Measurements from ENCODE around the gene MARS1.
"Not testable (repeated sequence)": the region's sequence is repeated elsewhere in the genome, so short reads cannot be mapped to it uniquely, and the experiment has no call there.

MARS1 gene

DNA sequence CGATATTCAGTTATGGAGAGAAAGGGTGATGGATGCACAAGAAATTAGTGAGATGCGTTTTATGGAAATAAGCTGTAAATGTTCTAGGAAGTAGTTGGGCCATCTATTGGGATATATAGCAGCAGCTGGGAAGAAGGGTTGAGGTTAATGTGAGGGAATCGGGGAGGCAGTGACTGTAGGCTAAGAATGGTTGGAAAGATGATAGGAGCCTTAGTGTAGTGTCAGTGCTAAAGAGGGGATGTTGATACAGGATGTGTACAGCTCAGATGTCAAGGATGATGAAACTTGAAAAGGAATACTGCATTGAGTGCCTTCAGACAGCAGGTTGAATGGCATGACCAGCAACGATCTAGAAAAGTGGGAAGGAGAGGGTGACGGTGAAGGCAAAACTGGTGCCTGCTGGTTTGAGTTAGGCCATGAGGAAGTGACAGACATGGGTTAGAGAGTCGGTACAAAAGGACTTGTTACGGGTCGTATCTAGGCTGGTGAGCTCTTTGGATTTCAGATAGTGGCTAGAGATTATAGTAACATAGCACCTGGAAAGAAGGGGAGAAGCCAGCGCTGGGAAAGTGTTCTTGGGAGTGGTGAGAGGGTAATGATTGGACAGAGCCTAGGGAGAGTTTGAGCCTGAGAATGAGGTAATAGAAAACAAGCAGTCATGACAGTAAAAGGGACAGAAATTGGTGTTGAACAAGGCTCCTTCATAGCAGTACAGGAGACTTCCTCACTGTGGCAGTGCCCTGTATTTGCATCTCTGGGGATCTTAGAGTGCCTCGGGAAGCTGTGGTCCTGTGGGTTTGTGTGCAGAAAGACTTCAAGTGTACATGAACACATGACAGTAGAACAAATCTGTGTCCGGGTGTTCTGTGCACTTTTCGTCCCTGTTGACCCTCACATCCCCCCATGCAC lies 9.6 kb downstream of the MARS1 start:
- DNase-seq: no peak

DNA sequence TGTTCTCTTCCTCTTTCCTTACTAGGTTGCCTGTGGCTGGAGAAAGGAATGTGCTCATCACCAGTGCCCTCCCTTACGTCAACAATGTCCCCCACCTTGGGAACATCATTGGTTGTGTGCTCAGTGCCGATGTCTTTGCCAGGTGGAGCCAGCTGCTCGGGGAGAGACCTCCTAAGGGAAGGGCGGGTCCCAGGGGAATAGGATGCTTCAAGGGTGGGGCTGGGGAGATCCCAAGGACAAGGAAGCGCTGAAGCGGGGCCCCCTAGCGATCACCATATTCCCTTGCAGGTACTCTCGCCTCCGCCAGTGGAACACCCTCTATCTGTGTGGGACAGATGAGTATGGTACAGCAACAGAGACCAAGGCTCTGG lies 10.2 kb downstream of the MARS1 start:
- DNase-seq: peak in 1 of 2 experiments; percentile 41

DNA sequence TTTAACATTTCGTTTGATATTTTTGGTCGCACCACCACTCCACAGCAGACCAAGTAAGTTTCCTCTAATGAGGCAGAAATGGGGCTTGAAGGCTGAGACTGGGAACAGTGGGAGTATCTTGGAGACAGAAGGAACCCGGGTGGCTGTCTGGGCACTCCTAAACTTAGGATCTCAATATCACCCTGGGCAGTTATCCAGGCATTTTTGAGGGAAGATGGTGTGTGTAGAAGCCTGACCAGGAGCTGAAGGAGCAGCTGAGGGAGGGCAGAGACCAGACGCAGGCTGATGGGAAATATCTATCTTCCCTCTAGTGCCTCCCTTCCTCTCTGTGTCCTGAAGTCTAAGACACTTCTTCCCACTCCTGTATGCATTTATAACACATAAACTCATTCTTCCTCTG lies 10.7 kb downstream of the MARS1 start:
- DNase-seq: no peak

DNA sequence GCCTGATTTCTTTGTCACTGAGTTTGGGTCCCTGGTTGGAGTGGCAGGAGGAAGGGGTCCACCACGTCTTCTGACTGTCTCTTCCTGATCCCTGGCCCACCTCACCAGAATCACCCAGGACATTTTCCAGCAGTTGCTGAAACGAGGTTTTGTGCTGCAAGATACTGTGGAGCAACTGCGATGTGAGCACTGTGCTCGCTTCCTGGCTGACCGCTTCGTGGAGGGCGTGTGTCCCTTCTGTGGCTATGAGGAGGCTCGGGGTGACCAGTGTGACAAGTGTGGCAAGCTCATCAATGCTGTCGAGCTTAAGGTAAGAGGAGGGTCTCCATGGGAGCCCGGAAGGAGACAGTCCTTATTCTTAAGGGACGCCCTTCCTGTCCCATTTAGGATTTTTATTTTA lies 12.3 kb downstream of the MARS1 start:
- DNase-seq: no peak

DNA sequence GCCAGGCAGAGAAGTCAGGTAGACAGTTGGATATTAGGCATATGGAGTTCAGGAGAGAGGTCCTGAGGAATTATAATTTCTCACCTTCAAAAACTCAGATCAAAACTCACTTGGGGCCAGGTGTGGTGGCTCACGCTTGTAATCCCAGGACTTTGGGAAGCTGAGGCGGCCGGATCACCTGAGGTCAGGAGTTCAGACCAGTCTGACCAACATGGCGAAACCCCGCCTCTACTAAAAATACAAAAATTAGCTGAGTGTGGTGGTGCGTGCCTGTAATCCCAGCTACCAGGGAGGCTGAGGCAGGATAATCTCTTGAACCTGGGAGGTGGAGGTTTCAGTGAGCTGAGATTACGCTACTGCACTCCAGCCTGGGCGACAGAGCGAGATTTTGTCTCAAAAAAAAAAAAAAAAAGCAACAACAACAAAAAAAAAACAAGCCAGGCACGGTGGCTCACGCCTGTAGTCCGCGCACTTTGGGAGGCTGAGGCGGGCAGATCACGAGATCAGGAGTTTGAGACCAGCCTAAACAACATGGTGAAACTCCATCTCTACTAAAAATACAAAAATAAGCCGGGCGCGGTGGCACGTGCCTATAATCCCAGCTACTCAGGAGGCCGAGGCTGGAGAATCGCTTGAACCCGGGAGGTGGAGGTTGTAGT lies 14.6 kb downstream of the MARS1 start:
- not testable (repeated sequence) for DNase-seq

DNA sequence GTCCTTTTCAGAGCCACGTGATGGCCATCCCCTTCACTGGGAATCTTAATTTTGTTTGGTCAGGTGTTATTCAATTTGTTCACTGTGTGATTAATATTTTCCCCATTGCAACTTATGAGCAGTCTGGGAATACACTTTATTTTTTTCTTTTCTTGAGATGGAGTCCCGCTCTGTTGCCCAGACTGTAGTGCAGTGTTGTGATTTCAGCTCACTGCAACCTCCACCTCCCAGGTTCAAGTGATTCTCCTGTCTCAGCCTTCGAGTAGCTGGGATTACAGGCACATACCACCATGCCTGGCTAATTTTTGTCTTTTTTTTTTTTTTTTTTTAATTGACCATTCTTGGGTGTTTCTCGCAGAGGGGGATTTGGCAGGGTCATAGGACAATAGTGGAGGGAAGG lies 18.7 kb downstream of the MARS1 start:
- DNase-seq: not testable (repeated sequence)

DNA sequence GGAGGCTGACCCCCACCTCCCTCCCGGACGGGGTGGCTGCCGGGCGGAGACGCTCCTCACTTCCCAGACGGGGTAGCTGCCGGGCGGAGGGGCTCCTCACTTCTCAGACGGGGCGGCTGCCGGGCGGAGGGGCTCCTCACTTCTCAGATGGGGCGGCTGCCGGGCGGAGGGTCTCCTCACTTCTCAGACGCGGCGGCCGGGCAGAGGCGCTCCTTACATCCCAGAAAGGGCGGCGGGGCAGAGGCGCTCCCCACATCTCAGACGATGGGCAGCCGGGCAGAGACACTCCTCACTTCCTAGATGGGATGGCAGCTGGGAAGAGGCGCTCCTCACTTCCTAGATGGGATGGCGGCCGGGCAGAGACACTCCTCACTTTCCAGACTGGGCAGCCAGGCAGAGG lies 19.9 kb downstream of the MARS1 start:
- DNase-seq: not testable (repeated sequence)

DNA sequence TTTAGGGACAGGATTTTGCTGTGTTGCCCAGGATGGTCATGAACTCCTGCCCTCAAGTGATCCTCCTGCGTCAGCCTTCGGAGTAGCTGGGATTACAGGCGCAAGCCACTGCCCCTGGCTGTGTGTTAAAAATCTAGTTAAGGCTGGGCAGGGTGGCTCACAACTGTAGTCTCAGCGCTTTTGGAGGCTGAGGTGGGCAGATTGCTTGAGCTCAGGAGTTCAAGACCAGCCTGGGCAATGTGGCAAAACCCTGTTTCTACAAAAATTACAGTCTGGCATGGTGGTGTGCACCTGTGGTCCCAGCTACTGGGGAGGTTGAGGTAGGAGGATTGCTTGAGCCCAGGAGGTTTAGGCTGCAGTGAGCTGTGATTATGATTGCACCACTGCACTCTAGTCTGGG lies 23.3 kb downstream of the MARS1 start:
- DNase-seq: no peak

DNA sequence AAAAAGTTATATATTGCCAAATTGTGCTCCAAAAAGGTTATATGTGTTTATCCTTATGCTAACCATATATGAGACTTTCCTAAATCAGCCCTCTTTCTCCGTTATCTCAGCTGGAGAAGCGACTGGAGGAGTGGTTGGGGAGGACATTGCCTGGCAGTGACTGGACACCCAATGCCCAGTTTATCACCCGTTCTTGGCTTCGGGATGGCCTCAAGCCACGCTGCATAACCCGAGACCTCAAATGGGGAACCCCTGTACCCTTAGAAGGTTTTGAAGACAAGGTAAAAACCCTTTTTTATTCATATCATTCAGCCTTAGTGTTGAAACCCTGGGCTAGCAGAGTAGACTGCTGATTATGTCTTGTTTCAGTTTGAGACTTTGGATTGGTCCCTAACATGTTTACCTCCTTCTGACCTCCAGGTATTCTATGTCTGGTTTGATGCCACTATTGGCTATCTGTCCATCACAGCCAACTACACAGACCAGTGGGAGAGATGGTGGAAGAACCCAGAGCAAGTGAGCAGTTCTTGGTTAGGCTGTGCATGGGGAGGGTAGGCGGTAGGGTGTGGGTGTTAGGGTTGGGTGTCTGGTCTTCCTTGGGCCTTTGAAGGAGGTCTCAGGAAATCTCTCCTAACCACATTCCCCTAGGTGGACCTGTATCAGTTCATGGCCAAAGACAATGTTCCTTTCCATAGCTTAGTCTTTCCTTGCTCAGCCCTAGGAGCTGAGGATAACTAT lies 23.9 kb downstream of the MARS1 start:
- no peak for DNase-seq

DNA sequence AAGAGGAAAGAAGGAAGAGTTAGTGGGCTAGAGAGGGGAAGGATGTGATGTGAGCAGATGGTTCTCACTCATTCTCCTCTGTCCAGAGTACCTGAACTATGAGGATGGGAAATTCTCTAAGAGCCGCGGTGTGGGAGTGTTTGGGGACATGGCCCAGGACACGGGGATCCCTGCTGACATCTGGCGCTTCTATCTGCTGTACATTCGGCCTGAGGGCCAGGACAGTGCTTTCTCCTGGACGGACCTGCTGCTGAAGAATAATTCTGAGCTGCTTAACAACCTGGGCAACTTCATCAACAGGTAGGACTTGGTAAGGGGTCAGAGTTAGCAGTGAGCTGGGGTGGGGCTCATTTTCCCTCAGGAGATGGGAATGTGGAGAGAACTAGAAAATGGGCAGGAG lies 24.8 kb downstream of the MARS1 start:
- DNase-seq: no peak

DNA sequence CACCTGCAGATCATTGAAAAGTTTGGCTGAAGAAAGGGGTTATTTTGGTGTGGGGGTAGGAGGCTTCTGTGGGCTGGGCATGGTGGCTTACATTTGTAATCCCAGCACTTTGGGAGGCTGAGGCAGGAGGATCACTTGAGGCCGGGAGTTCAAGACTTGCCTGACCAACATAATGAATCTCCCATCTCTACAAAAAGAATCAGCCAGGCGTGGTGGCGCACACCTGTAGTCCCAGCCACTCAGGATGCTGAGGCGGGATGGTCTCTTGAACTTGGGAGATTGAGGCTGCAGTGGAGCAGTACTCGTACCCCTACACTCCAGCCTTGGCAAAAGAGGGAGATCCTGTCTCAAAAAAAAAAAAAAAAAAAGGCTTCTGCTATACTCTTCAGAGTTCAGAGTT lies 25.4 kb downstream of the MARS1 start:
- DNase-seq: no peak

DNA sequence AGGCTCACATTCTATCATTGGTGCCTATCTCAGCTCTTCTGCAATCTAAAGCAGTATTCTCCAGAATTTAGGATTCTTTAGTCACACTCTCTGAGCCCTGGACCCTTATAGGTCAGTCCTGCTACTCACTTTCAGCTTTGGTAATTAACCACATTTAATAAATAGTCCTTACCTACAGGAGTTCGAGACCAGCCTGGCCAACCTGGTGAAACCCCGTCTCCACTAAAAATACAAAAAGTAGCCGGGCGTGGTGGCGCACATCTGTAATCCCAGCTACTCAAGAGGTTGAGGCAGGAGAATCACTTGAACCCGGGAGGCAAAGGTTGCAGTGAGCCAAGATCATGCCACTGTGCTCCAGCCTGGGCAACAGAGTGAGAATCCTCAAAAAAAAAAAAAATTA lies 25.8 kb downstream of the MARS1 start:
- DNase-seq: not testable (repeated sequence)

DNA sequence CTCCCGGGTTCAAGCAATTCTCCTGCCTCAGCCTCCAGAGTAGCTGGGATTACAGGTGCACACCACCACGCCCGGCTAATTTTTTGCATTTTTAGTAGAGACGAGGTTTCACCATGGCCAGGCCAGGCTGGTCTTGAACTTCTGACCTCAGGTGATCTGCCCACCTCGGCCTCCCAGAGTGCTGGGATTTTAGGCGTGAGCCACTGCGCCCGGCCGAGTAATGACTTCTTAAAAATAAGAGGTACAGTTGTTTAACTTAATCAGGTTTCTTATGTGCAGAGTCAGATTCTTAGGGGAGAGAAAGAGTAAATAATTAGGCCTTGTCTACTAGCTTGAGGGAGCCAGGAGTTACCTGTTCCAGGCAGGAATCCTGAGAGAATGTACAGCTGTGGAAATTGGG lies 26.4 kb downstream of the MARS1 start:
- DNase-seq: not testable (repeated sequence)

DNA sequence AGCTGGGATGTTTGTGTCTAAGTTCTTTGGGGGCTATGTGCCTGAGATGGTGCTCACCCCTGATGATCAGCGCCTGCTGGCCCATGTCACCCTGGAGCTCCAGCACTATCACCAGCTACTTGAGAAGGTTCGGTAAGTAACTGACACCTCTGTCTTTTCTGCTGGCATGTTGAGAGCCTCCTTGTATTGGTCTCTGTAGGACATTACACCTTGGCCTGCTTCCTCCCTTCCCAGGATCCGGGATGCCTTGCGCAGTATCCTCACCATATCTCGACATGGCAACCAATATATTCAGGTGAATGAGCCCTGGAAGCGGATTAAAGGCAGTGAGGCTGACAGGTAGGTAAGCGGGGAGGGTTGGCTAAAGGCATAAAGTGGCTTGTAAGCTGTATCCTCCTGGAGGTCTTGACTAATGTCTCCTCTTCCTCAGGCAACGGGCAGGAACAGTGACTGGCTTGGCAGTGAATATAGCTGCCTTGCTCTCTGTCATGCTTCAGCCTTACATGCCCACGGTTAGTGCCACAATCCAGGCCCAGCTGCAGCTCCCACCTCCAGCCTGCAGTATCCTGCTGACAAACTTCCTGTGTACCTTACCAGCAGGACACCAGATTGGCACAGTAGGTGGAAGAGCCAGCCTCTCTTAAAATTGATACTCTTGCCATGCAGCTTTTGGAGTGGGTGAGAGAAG lies 27.0 kb downstream of the MARS1 start:
- DNase-seq: no peak

DNA sequence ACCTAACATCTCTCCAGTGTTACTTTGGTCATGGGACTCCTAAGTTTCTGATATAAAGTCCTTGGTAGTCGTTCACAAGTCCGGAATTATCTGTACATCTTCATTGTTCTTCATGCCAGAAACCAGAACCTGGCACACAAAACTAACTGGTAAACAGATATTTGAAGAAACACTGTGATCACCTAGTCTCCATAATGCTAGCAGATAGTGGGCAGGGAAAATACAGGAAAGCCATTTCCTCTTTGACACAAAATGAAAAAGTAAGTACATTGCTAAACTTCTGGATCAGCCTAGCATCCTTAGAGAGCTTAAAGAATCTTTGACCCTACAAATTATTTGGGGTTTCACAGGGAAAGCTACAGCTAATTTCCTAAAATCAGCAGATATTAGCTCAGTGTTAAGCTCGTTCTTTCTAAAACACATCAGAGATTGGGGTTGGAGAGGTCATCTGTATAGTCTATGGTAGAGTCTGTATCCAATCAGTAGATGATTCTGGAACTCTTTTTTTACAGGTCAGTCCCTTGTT lies 27.6 kb downstream of the MARS1 start:
- no peak for DNase-seq

DNA sequence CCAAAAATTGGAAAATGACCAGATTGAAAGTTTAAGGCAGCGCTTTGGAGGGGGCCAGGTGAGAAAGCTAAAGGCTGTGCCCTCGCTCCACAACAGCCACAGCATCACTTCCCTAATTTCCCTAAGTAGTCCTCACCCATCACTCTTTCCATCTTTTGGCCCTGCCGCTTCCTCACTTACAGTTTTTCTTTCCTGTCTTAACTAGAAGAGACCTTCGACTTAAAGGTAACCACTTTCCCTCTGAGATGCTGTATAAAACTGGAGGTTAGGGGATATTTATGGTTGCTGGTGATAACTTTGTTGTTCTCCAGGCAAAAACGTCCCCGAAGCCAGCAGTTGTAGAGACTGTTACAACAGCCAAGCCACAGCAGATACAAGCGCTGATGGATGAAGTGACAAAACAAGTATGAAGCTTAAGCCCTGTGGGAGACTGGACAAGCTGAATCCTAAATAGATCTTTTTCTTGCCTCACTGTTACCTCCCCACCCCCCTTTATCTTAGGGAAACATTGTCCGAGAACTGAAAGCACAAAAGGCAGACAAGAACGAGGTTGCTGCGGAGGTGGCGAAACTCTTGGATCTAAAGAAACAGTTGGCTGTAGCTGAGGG lies 28.2 kb downstream of the MARS1 start:
- DNase-seq: no peak

DNA sequence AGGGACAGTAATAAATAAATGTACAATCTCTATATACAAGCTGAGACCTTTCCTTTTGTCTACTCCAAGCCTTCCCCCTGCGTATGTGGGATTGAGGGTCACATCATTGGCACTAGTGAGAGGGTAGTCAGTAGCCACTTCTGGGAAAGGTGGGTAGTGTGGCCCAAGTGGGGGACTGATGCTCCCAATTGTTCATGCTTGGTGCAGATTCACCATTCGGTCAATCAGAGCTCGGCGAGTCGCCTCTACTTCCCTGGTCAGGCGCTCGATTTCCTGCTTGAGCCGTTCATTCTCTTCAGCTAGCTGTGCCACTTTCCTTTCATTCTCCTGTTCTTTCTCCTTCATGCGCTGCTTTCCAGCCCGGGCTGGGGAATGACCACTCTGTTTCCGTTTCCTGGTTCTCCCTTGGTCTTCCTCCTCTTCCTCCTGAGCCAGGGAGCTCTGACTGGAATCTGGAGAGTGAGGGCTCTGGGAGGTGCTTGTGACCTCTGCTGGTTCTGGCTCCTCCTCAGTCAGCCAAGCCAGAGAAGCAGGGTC lies 28.8 kb downstream of the MARS1 start:
- DNase-seq: no peak

DNA sequence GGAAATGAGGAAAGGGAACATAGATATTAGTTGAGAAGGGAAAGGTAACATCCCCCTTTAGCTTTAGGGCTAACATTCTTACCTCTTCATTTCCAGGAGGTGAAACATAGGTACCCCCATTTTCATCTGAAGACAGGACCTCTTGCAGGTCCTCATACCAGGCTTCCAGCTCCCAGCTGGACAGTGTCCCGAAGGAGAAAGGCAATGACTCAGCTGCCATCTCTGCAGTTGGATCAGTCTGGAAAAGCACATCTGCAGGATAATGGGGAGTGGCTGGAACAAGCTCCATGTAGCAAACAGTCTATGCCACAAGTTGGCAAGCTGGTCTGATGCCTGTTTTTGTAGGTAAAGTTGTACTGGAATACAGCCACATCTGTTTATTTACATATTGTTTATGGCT lies 29.3 kb downstream of the MARS1 start:
- DNase-seq: no peak

DNA sequence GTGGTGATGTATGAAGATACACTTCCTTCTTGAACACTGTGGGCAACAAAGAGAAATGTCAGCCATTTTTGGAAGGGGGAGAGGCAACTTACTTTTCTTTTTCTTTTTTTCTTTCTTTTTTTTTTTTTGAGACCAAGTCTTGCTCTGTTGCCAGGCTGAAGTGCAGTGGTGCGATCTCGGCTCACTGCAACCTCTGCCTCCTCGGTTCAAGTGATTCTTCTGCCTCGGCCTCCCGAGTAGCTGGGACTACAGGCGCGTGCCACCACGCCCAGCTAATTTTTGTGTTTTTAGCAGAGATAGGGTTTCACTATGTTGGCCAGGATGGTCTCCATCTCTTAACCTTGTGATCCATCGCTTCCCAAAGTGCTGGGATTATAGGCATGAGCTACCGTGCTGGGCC lies 29.9 kb downstream of the MARS1 start:
- DNase-seq: not testable (repeated sequence)

DNA sequence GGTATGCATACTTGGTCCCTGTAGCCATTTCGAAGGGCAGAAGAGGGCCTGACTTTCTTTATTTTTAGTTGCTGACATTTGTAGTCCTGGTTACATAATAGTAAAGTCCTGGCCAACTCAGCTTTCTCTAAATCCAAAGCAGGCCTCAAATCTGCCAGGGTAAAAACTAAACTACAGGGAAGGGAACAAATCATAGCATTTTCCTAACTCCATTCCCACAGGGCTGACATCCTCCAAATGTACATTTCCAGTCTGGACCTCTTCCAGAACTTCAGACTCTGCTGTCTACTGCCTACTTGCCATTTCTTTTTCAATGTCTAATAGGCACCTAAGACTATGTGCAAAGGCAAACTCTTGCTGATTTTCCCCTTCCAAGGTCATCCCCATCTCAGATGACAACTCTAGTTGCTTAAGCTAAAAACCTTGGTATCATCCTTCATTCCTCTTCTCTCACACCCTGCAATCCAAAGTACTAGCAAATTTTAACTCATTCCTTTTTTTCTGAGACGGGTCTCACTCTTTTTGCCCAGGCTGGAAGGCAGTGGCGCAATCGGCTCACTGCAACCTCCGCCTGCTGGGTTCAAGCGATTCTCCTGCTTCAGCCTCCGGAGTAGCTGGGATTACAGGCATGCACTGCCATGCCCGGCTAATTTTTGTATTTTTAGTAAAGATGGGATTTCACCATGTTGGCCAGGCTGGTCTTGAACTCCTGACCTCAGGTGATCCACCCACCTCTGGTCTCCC lies 30.5 kb downstream of the MARS1 start:
- DNase-seq: no peak
